K562 (cell line): ENCODE results near the gene PHF19. TPM values are rescaled to one million over a fixed set of nuclear protein-coding genes. Genes with fewer than 3 reads are reported as not detected.

Experiments used
- DPF2 ChIP-seq: fragments of 450-650 bp; IDR thresholded peaks from 2 replicates; pipeline ENCODE4 v1.6.1; 2016
- EP300 ChIP-seq: IDR thresholded peaks from 2 replicates; pipeline ENCODE4 v1.6.1; 2012; ENCODE audit warnings: low read length, improper control_type of control experiment
- HDAC2 ChIP-seq: fragments of 450-650 bp; IDR thresholded peaks from 2 replicates; pipeline ENCODE4 v1.6.1; 2016; ENCODE audit warnings: mild to moderate bottlenecking
- MCM2 ChIP-seq: fragments of 450-650 bp; IDR thresholded peaks from 2 replicates; pipeline ENCODE4 v1.6.1; 2017; ENCODE audit warnings: low read depth, mild to moderate bottlenecking
- MIER1 ChIP-seq: fragments of 450-650 bp; IDR thresholded peaks from 2 replicates; pipeline ENCODE4 v1.6.1; 2016; ENCODE audit warnings: antibody characterized with exemption, mild to moderate bottlenecking, low read depth
- polyA plus RNA-seq, 8 experiments: library from polyadenylated mRNA; depleted of rRNA in 4 of 8; stranded (reverse) in 5 of 8; unstranded in 3 of 8; fragments of >200 nt; fragmentation: Nextera tagmentation in 2 of 8; fragmentation: Illumina TruSeq in 1 of 8; extraction: Ambion mirVana in 2 of 8; extraction: Trizol in 1 of 8; gene quantifications; 2 replicates each; pipeline versions ENCODE4 v1.2.1 to v1.2.3, GENCODE V29; 2011 to 2014; ENCODE audit warnings: inconsistent platforms in 1 of 8, missing spikeins in 1 of 8
- total RNA-seq, 7 experiments: library from RNA; depleted of rRNA in 6 of 7; stranded (reverse); fragments of >200 nt in 6 of 7; fragmentation: Illumina TruSeq in 2 of 7; extraction: Trizol in 2 of 7; gene quantifications; 2 replicates each; pipeline versions ENCODE4 v1.2.1 to v1.2.3, GENCODE V29; 2011 to 2021; ENCODE audit warnings: low replicate concordance in 1 of 7
- TF ChIP-seq, protein P1 (sequence below): IDR thresholded peaks from 3 replicates; pipeline ENCODE4 v1.6.1; 2011; ENCODE audit warnings: borderline replicate concordance, mild to moderate bottlenecking, moderate library complexity; ENCODE audit not compliant: insufficient read length; ENCODE audit errors: extremely low read depth
- TF ChIP-seq, protein P2 (sequence below): sonication (generic); formaldehyde crosslinking; IDR thresholded peaks from 2 replicates; pipeline ENCODE4 v1.8.0; 2022; ENCODE audit warnings: mild to moderate bottlenecking, missing genetic modification reagents
- TF ChIP-seq, protein P3 (sequence below): fragments of 250-450 bp; sonication (Bioruptor Pico); IDR thresholded peaks from 2 replicates; pipeline ENCODE4 v1.5.0; 2021
- TF ChIP-seq, protein P4 (sequence below): fragments of 200-600 bp; sonication (generic); IDR thresholded peaks from one replicate; pipeline ENCODE4 v1.6.1; 2012; ENCODE audit warnings: mild to moderate bottlenecking, low read depth, low read length, inconsistent platforms

The PHF19 gene
- total and polyA plus RNA-seq, 9 of the 15 experiments (the other 6 are each of a cell fraction or from before 2014, with no cell fraction given) = 95.8 to 403 (median 255) TPM

DNA sequence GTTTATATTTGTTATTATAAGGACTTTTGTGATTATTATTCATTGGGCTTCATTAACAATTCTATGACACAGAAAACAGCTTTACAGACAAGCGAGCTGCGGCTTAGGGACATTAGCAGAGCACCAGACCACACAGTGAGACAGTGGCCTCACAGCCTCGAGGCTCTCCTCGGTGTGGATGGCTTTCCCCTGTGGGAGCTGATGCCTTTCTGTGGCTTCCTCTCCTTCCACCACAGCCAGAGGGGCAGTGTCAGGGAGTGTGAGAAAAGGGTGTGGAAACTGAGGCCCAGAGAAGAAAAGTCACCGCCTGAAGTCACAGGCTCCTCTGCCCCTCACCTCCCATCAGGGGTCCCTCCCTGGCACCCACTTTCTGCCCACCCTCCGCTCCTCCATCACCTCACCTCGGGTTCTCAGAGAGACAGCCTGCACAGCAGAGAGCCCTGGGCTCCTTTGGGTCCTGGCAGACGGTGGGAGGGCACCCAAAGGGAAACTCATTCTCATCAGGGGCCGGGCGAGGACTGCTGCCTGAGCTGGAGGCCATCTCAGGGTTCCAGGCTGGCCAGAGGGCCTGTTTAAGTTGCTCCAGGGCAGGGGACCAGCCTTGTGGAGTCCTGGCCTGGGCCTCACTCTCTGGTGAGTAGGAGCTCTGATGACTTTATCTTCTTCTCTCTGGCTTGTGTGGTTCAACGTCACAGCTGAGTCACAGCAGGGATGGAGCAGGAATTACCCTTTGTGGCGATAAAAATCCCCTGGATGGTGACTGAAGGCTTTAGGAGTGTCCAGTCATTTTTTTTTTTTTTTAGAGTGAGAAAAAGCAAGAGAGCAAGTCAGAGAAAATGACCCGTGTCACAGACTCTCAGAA is 48.8 kb upstream of the PHF19 start (continued):
- TF ChIP-seq, protein P1, sequence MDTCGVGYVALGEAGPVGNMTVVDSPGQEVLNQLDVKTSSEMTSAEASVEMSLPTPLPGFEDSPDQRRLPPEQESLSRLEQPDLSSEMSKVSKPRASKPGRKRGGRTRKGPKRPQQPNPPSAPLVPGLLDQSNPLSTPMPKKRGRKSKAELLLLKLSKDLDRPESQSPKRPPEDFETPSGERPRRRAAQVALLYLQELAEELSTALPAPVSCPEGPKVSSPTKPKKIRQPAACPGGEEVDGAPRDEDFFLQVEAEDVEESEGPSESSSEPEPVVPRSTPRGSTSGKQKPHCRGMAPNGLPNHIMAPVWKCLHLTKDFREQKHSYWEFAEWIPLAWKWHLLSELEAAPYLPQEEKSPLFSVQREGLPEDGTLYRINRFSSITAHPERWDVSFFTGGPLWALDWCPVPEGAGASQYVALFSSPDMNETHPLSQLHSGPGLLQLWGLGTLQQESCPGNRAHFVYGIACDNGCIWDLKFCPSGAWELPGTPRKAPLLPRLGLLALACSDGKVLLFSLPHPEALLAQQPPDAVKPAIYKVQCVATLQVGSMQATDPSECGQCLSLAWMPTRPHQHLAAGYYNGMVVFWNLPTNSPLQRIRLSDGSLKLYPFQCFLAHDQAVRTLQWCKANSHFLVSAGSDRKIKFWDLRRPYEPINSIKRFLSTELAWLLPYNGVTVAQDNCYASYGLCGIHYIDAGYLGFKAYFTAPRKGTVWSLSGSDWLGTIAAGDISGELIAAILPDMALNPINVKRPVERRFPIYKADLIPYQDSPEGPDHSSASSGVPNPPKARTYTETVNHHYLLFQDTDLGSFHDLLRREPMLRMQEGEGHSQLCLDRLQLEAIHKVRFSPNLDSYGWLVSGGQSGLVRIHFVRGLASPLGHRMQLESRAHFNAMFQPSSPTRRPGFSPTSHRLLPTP = no peak
- 0 out of 2 replicates have a peak, but pooled peaks have one; percentile 16 for TF ChIP-seq DPF2
- TF ChIP-seq MCM2 = no peak
- TF ChIP-seq MIER1 = no peak
- TF ChIP-seq, protein P2, sequence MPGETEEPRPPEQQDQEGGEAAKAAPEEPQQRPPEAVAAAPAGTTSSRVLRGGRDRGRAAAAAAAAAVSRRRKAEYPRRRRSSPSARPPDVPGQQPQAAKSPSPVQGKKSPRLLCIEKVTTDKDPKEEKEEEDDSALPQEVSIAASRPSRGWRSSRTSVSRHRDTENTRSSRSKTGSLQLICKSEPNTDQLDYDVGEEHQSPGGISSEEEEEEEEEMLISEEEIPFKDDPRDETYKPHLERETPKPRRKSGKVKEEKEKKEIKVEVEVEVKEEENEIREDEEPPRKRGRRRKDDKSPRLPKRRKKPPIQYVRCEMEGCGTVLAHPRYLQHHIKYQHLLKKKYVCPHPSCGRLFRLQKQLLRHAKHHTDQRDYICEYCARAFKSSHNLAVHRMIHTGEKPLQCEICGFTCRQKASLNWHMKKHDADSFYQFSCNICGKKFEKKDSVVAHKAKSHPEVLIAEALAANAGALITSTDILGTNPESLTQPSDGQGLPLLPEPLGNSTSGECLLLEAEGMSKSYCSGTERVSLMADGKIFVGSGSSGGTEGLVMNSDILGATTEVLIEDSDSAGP (CRISPR knock-in tag) = no peak
- TF ChIP-seq, protein P3, sequence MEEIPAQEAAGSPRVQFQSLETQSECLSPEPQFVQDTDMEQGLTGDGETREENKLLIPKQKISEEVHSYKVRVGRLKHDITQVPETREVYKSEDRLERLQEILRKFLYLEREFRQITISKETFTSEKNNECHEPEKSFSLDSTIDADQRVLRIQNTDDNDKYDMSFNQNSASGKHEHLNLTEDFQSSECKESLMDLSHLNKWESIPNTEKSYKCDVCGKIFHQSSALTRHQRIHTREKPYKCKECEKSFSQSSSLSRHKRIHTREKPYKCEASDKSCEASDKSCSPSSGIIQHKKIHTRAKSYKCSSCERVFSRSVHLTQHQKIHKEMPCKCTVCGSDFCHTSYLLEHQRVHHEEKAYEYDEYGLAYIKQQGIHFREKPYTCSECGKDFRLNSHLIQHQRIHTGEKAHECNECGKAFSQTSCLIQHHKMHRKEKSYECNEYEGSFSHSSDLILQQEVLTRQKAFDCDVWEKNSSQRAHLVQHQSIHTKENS = no peak
- 0 out of 2 replicates have a peak, but pooled peaks have one; percentile 75 for TF ChIP-seq HDAC2
- TF ChIP-seq, protein P4, sequence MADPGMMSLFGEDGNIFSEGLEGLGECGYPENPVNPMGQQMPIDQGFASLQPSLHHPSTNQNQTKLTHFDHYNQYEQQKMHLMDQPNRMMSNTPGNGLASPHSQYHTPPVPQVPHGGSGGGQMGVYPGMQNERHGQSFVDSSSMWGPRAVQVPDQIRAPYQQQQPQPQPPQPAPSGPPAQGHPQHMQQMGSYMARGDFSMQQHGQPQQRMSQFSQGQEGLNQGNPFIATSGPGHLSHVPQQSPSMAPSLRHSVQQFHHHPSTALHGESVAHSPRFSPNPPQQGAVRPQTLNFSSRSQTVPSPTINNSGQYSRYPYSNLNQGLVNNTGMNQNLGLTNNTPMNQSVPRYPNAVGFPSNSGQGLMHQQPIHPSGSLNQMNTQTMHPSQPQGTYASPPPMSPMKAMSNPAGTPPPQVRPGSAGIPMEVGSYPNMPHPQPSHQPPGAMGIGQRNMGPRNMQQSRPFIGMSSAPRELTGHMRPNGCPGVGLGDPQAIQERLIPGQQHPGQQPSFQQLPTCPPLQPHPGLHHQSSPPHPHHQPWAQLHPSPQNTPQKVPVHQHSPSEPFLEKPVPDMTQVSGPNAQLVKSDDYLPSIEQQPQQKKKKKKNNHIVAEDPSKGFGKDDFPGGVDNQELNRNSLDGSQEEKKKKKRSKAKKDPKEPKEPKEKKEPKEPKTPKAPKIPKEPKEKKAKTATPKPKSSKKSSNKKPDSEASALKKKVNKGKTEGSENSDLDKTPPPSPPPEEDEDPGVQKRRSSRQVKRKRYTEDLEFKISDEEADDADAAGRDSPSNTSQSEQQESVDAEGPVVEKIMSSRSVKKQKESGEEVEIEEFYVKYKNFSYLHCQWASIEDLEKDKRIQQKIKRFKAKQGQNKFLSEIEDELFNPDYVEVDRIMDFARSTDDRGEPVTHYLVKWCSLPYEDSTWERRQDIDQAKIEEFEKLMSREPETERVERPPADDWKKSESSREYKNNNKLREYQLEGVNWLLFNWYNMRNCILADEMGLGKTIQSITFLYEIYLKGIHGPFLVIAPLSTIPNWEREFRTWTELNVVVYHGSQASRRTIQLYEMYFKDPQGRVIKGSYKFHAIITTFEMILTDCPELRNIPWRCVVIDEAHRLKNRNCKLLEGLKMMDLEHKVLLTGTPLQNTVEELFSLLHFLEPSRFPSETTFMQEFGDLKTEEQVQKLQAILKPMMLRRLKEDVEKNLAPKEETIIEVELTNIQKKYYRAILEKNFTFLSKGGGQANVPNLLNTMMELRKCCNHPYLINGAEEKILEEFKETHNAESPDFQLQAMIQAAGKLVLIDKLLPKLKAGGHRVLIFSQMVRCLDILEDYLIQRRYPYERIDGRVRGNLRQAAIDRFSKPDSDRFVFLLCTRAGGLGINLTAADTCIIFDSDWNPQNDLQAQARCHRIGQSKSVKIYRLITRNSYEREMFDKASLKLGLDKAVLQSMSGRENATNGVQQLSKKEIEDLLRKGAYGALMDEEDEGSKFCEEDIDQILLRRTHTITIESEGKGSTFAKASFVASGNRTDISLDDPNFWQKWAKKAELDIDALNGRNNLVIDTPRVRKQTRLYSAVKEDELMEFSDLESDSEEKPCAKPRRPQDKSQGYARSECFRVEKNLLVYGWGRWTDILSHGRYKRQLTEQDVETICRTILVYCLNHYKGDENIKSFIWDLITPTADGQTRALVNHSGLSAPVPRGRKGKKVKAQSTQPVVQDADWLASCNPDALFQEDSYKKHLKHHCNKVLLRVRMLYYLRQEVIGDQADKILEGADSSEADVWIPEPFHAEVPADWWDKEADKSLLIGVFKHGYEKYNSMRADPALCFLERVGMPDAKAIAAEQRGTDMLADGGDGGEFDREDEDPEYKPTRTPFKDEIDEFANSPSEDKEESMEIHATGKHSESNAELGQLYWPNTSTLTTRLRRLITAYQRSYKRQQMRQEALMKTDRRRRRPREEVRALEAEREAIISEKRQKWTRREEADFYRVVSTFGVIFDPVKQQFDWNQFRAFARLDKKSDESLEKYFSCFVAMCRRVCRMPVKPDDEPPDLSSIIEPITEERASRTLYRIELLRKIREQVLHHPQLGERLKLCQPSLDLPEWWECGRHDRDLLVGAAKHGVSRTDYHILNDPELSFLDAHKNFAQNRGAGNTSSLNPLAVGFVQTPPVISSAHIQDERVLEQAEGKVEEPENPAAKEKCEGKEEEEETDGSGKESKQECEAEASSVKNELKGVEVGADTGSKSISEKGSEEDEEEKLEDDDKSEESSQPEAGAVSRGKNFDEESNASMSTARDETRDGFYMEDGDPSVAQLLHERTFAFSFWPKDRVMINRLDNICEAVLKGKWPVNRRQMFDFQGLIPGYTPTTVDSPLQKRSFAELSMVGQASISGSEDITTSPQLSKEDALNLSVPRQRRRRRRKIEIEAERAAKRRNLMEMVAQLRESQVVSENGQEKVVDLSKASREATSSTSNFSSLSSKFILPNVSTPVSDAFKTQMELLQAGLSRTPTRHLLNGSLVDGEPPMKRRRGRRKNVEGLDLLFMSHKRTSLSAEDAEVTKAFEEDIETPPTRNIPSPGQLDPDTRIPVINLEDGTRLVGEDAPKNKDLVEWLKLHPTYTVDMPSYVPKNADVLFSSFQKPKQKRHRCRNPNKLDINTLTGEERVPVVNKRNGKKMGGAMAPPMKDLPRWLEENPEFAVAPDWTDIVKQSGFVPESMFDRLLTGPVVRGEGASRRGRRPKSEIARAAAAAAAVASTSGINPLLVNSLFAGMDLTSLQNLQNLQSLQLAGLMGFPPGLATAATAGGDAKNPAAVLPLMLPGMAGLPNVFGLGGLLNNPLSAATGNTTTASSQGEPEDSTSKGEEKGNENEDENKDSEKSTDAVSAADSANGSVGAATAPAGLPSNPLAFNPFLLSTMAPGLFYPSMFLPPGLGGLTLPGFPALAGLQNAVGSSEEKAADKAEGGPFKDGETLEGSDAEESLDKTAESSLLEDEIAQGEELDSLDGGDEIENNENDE = no peak
- no peak; the same call in 1 of the 2 replicates for TF ChIP-seq EP300
